GM20000 (cell line): Measurements from ENCODE around the gene TIMM22.
"Not testable (repeated sequence)": the region's sequence is repeated elsewhere in the genome, so short reads cannot be mapped to it uniquely, and the experiment has no call there.

Experiments used
- DNase-seq: peaks from one replicate; pipeline ENCODE4 v3.0.0; 2012; ENCODE audit warnings: low spot score
- TF ChIP-seq, protein P1 (sequence below): IDR thresholded peaks from 2 replicates; pipeline ENCODE4 v1.5.1; 2012; ENCODE audit warnings: mild to moderate bottlenecking, control low read depth; ENCODE audit errors: extremely low read depth, missing control alignments

The TIMM22 gene

DNA sequence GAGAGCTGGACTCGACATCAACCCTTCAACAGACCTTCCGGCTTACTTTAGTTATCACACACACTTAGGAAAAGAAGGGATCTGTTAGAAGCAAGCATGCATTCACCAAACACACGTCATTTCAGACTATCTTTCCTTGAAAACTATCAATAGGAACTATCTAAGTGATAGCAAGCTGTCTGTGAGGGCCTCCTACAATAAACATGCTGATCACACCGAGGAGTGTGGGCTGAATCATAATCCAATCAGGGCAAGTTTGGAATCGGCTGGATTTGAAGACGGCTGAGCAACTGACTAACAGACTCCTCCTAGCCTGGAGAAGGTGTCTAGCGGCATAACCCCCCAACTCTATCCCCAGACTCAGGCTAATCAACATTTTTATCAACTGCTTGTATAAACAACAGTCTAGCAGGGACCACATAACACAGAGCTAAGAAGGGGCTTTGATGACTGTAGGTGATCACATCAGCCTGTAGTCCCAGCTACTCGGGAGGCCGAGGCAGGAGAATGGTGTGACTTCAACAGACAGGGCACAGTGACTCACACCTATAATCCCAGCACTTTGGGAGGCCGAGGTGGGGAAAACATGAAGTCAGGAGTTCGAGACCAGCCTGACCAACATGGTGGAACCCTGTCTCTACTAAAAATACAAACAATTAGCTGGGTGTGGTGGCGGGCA is 31.5 kb upstream of the TIMM22 start:
- TF ChIP-seq, protein P1, sequence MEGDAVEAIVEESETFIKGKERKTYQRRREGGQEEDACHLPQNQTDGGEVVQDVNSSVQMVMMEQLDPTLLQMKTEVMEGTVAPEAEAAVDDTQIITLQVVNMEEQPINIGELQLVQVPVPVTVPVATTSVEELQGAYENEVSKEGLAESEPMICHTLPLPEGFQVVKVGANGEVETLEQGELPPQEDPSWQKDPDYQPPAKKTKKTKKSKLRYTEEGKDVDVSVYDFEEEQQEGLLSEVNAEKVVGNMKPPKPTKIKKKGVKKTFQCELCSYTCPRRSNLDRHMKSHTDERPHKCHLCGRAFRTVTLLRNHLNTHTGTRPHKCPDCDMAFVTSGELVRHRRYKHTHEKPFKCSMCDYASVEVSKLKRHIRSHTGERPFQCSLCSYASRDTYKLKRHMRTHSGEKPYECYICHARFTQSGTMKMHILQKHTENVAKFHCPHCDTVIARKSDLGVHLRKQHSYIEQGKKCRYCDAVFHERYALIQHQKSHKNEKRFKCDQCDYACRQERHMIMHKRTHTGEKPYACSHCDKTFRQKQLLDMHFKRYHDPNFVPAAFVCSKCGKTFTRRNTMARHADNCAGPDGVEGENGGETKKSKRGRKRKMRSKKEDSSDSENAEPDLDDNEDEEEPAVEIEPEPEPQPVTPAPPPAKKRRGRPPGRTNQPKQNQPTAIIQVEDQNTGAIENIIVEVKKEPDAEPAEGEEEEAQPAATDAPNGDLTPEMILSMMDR: no peak
- no peak for DNase-seq

DNA sequence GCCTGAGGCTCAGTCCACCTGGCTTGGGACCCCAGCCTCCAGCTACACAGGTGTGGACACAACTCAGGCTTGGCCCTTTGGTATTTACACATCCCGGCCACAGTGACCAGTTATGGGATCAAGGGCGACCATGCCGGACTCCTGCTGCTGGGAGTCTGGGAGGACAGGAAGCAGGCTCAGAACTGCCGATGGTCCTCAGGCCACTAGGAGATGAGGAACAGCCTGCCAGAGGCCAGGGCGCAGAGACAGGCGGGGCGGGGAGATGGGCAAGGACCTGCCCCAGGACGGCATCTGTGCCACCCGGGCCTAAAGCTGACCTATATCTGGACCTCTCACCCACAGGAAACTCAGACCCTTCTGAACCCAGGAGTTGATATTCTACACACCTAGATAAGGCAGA is 29.8 kb upstream of the TIMM22 start:
- no peak for DNase-seq
- TF ChIP-seq, protein P1: no peak

DNA sequence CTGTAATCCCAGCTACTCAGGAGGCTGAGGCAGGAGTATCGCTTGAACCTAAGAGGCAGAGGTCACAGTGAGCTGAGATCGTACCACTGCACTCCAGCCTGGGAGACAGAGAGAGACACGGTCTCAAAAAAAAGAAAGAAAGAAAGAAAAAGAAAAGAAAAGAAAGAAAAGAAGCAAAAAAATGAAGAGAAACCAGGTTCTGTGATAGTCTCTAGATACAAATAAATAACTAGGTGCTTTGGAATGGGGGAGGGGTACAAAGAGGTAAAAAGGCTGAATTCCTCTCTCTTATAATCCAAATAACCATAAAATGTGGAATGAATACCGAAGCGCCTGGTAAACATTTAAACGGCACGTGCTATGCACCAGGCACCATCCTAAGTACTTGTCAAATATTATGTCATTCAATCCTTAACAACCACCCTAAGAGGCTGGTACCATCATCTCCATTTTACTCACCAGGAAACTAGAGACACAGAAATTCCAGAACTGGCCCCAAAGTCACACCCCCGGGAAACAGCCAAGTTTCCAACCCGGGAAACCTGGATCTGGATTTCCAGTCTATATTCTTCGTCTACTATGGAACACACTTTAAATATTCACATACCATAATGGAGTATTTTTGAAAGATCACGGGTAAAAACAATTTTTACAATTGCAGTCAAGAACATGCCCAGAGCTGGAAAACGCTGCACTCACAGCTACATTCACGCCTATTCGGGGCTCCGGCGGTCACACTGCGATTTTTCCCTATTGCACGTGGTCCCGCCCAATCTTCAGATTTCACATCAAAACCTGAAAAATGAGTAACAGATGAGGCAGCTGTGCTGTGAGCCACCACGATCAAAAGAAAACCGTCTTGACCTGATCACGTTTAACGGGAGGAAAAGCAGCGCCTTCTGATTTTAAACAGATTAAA is 27.9 kb upstream of the TIMM22 start:
- TF ChIP-seq, protein P1: no peak
- no peak for DNase-seq

DNA sequence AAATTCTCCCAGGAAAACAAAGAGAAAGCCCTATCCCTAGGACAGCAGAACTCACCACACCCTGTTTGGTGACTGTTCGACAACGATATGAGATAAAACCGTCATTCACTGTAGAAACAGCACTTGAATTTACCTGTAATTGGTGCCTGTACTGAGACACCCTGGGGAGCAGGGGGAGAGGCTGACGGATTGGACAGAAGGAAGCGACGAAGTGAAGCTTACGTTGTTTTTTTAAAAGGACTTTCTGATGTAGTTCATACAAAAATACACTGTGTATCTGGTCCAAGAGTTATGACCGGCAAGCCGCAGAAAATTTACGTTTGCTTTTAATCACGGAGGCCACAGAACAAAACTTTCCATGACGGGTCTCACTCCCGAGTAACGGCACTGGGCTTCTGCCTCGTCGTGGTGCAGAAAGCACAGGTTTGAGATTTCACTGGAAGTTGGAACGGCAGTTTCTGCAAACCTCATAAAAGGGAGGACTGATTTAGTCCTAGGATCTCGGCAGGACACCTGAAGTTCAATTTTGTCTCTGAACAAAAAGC is 27.0 kb upstream of the TIMM22 start:
- TF ChIP-seq, protein P1: no peak
- DNase-seq: no peak

DNA sequence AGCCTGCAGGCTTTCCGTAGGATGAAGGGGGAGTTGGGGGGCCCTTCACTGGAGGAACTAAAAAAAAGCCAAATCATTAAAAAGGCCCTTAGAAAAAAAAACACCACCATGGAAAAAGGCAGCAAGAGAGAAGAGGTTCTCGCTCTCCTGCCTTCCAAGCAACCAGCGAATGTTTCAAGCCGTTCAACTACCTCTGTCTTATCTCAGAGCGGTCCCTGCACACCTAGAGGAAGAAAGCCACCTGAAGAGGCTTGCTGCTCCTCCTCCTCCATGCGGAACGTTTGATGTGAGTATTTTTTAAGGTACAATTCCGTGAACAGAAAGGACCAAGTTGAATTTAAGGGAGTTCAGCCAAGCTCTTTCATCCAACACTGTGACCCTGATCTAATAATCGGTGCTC is 26.6 kb upstream of the TIMM22 start:
- TF ChIP-seq, protein P1: no peak
- DNase-seq: no peak

DNA sequence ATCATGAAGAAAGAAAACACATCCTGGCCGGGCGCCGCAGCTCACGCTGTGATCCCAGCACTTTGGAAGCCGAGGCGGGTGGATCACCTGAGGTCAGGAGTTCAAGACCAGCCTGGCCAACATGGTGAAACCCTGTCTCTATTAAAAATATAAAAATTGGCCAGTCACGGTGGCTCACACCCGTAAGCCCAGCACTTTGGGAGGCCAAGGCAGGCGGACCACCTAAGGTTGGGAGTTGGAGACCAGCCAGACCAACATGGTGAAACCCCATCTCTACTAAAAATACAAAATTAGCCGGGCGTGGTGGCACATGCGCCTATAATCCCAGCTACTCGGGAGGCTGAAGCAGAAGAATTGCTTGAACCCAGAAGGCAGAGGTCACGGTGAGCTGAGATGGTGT is 25.1 kb upstream of the TIMM22 start:
- not testable (repeated sequence) for DNase-seq

DNA sequence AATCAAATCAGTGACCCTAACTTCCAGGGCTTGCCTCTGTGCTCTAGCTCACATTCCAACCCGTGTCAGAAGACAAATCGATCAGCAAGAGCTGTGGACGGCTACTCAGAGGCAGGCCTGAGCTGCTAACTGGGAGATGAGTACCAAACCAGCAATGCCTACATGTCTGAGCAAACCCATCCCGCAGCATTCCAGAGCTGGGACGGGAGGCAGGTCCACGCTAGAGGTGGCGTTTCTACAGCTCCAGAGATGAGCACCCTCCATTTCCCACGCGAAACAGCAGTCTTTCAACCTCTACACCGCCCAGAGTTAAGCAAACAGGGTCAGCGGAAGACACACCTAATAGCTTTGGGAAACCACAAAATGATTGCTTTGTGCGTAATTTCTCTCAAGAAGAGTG is 23.9 kb upstream of the TIMM22 start:
- TF ChIP-seq, protein P1: no peak

DNA sequence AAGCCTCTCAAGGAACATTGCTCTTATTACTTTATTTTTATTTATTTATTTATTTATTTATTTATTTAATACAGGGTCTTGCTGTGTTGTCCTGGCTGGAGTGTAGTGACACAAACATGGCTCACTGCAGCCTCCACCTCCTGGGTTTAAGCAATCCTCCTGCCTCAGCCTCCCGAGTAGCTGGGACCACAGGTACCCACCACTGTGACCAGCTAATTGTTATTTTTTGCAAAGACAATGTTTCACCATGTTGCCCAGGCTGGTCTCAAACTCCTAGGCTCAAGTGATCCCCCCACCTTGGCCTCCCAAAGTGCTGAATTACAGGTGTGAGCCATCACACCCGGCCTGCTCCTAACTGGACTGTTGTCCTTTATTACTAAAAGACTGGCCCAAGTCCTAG is 22.2 kb upstream of the TIMM22 start:
- DNase-seq: not testable (repeated sequence)

More for the DNA sequence above, 23.9 kb upstream of the TIMM22 start:
- no peak for DNase-seq
